Liver (tissue), 9 donors: ENCODE measurements around the gene MED14. TPM values are rescaled to one million over a fixed set of nuclear protein-coding genes. Genes with fewer than 3 reads are reported as not detected.
A peak's percentile ranks its signal among the peaks of the same experiment; 100 is the strongest.

Source experiments
- DNase-seq: peaks from one replicate; pipeline ENCODE4 v3.0.0-alpha.2; 2017; ENCODE audit warnings: low spot score
- H3K27ac ChIP-seq, 2 donors: one replicate each; pipeline ENCODE4 v1.7.0; 2013; ENCODE audit warnings: inconsistent platforms in 2 of 2, low read length in 2 of 2, control low read depth in 1 of 2, low read depth in 1 of 2, mild to moderate bottlenecking in 1 of 2
- H3K27me3 ChIP-seq, 4 donors: one replicate each; pipeline versions ENCODE4 v1.6.1 to v1.7.0; 2013; ENCODE audit warnings: low read length in 3 of 4, inconsistent platforms in 1 of 4, mild to moderate bottlenecking in 1 of 4, moderate library complexity in 1 of 4; ENCODE audit not compliant: control insufficient read depth in 4 of 4, insufficient read depth in 4 of 4
- H3K36me3 ChIP-seq, 4 donors: one replicate each; pipeline versions ENCODE4 v1.6.1 to v1.7.0; 2013; ENCODE audit warnings: low read length in 3 of 4, mild to moderate bottlenecking in 3 of 4, low read depth in 1 of 4, moderate library complexity in 1 of 4; ENCODE audit not compliant: control insufficient read depth in 4 of 4, insufficient read depth in 3 of 4
- H3K4me1 ChIP-seq, 4 donors: one replicate each; pipeline versions ENCODE4 v1.6.1 to v1.7.0; 2013; ENCODE audit warnings: low read length in 3 of 4, mild to moderate bottlenecking in 3 of 4, moderate library complexity in 1 of 4; ENCODE audit not compliant: control insufficient read depth in 4 of 4, insufficient read depth in 4 of 4
- H3K4me3 ChIP-seq, 3 donors: one replicate each; pipeline versions ENCODE4 v1.6.1 to v1.7.0; 2013; ENCODE audit warnings: low read length in 3 of 3, control low read depth in 1 of 3, low read depth in 1 of 3, mild to moderate bottlenecking in 1 of 3
- H3K9ac ChIP-seq, 2 donors: one replicate each; pipeline ENCODE4 v1.7.0; 2013; ENCODE audit warnings: low read length in 2 of 2, mild to moderate bottlenecking in 2 of 2, moderate library complexity in 2 of 2, control low read depth in 1 of 2, low read depth in 1 of 2
- H3K9me3 ChIP-seq, 4 donors: one replicate each; pipeline versions ENCODE4 v1.6.1 to v1.7.0; 2013; ENCODE audit warnings: low read length in 3 of 4; ENCODE audit not compliant: control insufficient read depth in 4 of 4
- FOXA2 ChIP-seq: IDR thresholded peaks from 2 replicates; pipeline ENCODE4 v1.6.1; 2016; ENCODE audit warnings: antibody characterized with exemption
- HNF4A ChIP-seq, 2 donors: conservative IDR thresholded peaks; 2 replicates each; pipeline ENCODE4 v1.6.1; 2016; ENCODE audit warnings: antibody characterized with exemption in 2 of 2, mild to moderate bottlenecking in 2 of 2
- HNF4G ChIP-seq: IDR thresholded peaks from 2 replicates; pipeline ENCODE4 v1.6.1; 2016; ENCODE audit warnings: antibody characterized with exemption
- JUND ChIP-seq, 2 donors: IDR thresholded peaks; 2 replicates each; pipeline ENCODE4 v1.6.1; 2016; ENCODE audit warnings: antibody characterized with exemption in 2 of 2
- NR2F2 ChIP-seq: IDR thresholded peaks from 2 replicates; pipeline ENCODE4 v1.6.1; 2016; ENCODE audit warnings: antibody characterized with exemption
- RAD21 ChIP-seq, 2 donors: IDR thresholded peaks; 2 replicates each; pipeline ENCODE4 v1.6.1; 2016; ENCODE audit warnings: antibody characterized with exemption in 2 of 2, mild to moderate bottlenecking in 2 of 2
- RXRA ChIP-seq, 2 donors: IDR thresholded peaks; 2 replicates each; pipeline ENCODE4 v1.6.1; 2017 to 2018; ENCODE audit warnings: antibody characterized with exemption in 2 of 2, mild to moderate bottlenecking in 1 of 2
- SP1 ChIP-seq: IDR thresholded peaks from 2 replicates; pipeline ENCODE4 v1.6.1; 2018; ENCODE audit warnings: antibody characterized with exemption, mild to moderate bottlenecking
- TAF1 ChIP-seq: conservative IDR thresholded peaks from 2 replicates; pipeline ENCODE4 v1.6.1; 2016; ENCODE audit warnings: antibody characterized with exemption, mild to moderate bottlenecking
- YY1 ChIP-seq: IDR thresholded peaks from 2 replicates; pipeline ENCODE4 v1.6.1; 2016; ENCODE audit warnings: antibody characterized with exemption, mild to moderate bottlenecking
- WGBS: extraction: QIAGEN DNeasy Blood & Tissue Kit; methylation state at CpG from one replicate; pipeline ENCODE4 v1.1.7; 2013; 5-methylcytosine and 5-hydroxymethylcytosine counted together
- polyA plus RNA-seq, 2 donors: library from polyadenylated mRNA; stranded (reverse) in 1 of 2; unstranded in 1 of 2; fragments of 200-250 nt in 1 of 2; fragments of >200 nt in 1 of 2; fragmentation: Nextera tagmentation in 1 of 2; extraction: Ambion mirVana in 1 of 2; gene quantifications; one replicate each; pipeline versions ENCODE4 v1.2.1 to v1.2.3, GENCODE V29; 2013 to 2015
- total RNA-seq, 2 donors: library from RNA; depleted of rRNA; stranded (reverse); fragments of >200 nt; gene quantifications; one replicate each; pipeline ENCODE4 v1.2.3, GENCODE V29; 2014
- TF ChIP-seq, protein P1 (sequence below): IDR thresholded peaks from 2 replicates; pipeline ENCODE4 v1.6.1; 2016; ENCODE audit warnings: antibody characterized with exemption
- TF ChIP-seq, protein P2 (sequence below): IDR thresholded peaks from 2 replicates; pipeline ENCODE4 v1.6.1; 2016; ENCODE audit warnings: antibody characterized with exemption
- TF ChIP-seq, protein P3 (sequence below): IDR thresholded peaks from 2 replicates; pipeline ENCODE4 v1.6.1; 2016; ENCODE audit warnings: antibody characterized with exemption
- TF ChIP-seq, protein P4 (sequence below): IDR thresholded peaks from 2 replicates; pipeline ENCODE4 v1.6.1; 2016; ENCODE audit warnings: antibody characterized with exemption, mild to moderate bottlenecking
- TF ChIP-seq, protein P5 (sequence below): fragments of 150-350 bp; IDR thresholded peaks from 2 replicates; pipeline ENCODE4 v1.5.1; 2017; ENCODE audit warnings: improper control_type of control experiment, low read depth, low read length; ENCODE audit not compliant: missing input control
- donor health status: healthy.
- donor health status: healthy.
- donor health status: healthy.
- donor health status: healthy.
- donor health status: healthy.

MED14 gene
- total and polyA plus RNA-seq, 4 donors: 5.5 to 20.1 (median 7.0) TPM

DNA sequence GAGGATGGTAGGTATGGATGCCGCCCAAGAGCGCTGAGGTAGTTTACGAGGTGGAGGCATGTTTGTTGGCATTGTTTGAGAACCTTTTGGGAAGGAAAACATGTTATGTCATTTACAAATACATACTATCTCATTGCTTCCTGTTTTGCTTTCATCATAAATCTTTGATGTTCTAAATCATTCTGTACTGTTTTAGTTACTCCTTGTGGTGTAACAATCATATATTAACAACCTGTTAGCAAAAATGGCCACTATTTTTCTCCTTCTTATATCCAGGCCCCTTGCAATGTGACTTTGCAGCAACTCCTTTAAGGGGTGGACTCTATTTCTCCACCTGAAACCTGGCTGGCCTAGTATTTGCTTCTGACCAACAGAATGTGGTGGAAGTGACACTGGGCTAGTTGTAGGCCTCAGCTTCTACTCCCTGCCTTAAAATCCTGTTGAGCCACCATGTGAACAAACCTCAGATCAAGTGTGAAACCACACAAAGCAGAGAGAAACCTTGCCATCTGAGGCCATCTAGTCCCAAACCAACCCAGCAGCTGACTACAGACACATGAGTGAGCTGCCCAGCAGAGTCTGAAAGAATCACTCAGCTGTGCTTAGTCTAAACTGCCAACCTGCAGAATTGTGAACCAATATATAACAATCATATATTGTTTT lies 72.1 kb downstream of the MED14 start:
- H3K4me1 ChIP-seq: peaks cover 0 to 8% (median 4%) of the 10 kb centered on the region in 4 donors
- H3K27ac ChIP-seq: peak overlapping the region in 1 of 2 donors; percentile 42
- no peaks in the 10 kb centered on the region for H3K9me3 ChIP-seq
- no peak overlapping the region for H3K4me3 ChIP-seq
- no peak overlapping the region for H3K9ac ChIP-seq
- peaks cover 2 to 31% (median 16%) of the 10 kb centered on the region in 4 donors for H3K36me3 ChIP-seq
- no peak for DNase-seq
- no peaks in the 10 kb centered on the region for H3K27me3 ChIP-seq
- TF ChIP-seq JUND (IDR thresholded peaks at IDR 0.05): no peak
- TF ChIP-seq SP1: no peak
- TF ChIP-seq, protein P1, sequence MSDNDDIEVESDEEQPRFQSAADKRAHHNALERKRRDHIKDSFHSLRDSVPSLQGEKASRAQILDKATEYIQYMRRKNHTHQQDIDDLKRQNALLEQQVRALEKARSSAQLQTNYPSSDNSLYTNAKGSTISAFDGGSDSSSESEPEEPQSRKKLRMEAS: no peak
- no peak for TF ChIP-seq RXRA (IDR thresholded peaks at IDR 0.05)
- 82% methylated on average over 3 of the region's 3 CpGs for WGBS

DNA sequence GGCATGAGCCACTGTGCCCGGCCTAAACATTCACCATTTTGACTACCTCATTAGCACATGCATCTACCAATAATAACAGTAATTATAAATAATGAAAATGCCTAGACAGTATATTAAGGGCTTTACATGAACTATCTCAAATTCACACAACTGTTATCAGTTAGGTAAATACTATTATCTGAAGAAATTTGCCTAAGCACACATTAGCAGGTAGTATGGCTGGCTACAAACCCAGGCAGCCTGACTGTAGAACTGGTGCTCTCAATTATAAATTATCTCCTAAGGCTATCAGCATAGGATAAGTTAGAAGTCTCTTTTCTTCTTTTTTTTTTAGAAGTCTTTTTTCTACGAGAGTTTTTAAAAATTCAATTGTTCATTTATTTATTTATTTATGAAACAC lies 73.9 kb downstream of the MED14 start:
- TF ChIP-seq HNF4A (conservative IDR thresholded peaks at IDR 0.05) (no peak), FOXA2 (no peak), SP1 (no peak), TAF1 (no peak), HNF4G (no peak), YY1 (no peak), NR2F2 (no peak)
- TF ChIP-seq, protein P2, sequence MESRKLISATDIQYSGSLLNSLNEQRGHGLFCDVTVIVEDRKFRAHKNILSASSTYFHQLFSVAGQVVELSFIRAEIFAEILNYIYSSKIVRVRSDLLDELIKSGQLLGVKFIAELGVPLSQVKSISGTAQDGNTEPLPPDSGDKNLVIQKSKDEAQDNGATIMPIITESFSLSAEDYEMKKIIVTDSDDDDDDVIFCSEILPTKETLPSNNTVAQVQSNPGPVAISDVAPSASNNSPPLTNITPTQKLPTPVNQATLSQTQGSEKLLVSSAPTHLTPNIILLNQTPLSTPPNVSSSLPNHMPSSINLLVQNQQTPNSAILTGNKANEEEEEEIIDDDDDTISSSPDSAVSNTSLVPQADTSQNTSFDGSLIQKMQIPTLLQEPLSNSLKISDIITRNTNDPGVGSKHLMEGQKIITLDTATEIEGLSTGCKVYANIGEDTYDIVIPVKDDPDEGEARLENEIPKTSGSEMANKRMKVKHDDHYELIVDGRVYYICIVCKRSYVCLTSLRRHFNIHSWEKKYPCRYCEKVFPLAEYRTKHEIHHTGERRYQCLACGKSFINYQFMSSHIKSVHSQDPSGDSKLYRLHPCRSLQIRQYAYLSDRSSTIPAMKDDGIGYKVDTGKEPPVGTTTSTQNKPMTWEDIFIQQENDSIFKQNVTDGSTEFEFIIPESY: no peak
- TF ChIP-seq, protein P3, sequence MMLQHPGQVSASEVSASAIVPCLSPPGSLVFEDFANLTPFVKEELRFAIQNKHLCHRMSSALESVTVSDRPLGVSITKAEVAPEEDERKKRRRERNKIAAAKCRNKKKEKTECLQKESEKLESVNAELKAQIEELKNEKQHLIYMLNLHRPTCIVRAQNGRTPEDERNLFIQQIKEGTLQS: no peak
- TF ChIP-seq, protein P1: no peak
- DNase-seq: no peak
- Histone ChIP-seq H3K36me3 (peaks cover 2 to 36% (median 17%) of the 10 kb centered on the region in 4 donors), H3K27ac (no peak overlapping the region), H3K9ac (no peak overlapping the region), H3K4me3 (no peak overlapping the region), H3K9me3 (no peaks in the 10 kb centered on the region), H3K4me1 (peaks cover 0 to 8% (median 4%) of the 10 kb centered on the region in 4 donors), H3K27me3 (no peaks in the 10 kb centered on the region)
- 92% methylated on average over 2 of the region's 2 CpGs for WGBS

DNA sequence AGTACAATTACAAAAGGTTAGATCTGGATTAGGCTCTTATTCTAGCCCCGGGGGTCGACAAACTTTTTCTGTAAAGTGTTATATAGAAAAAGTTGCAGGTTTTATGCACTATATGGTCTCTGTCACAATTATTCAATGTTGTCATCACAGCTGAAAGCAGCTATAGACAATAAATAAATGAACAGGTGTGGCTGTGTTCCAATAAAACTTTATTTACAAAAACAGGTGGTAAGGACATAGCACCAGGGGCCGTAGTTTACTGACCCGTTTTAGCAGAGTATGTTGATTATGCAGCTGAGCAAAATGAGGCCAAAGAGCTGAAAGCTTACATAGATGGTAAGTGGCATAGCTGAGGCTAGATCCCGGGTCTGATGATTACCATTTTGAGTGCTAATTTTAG lies 75.0 kb downstream of the MED14 start:
- TF ChIP-seq, protein P4, sequence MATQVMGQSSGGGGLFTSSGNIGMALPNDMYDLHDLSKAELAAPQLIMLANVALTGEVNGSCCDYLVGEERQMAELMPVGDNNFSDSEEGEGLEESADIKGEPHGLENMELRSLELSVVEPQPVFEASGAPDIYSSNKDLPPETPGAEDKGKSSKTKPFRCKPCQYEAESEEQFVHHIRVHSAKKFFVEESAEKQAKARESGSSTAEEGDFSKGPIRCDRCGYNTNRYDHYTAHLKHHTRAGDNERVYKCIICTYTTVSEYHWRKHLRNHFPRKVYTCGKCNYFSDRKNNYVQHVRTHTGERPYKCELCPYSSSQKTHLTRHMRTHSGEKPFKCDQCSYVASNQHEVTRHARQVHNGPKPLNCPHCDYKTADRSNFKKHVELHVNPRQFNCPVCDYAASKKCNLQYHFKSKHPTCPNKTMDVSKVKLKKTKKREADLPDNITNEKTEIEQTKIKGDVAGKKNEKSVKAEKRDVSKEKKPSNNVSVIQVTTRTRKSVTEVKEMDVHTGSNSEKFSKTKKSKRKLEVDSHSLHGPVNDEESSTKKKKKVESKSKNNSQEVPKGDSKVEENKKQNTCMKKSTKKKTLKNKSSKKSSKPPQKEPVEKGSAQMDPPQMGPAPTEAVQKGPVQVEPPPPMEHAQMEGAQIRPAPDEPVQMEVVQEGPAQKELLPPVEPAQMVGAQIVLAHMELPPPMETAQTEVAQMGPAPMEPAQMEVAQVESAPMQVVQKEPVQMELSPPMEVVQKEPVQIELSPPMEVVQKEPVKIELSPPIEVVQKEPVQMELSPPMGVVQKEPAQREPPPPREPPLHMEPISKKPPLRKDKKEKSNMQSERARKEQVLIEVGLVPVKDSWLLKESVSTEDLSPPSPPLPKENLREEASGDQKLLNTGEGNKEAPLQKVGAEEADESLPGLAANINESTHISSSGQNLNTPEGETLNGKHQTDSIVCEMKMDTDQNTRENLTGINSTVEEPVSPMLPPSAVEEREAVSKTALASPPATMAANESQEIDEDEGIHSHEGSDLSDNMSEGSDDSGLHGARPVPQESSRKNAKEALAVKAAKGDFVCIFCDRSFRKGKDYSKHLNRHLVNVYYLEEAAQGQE: no peak
- TF ChIP-seq HNF4G (no peak), HNF4A (conservative IDR thresholded peaks at IDR 0.05) (no peak), RAD21 (IDR thresholded peaks at IDR 0.05) (no peak), SP1 (no peak)
- TF ChIP-seq, protein P1: no peak
- TF ChIP-seq, protein P5, sequence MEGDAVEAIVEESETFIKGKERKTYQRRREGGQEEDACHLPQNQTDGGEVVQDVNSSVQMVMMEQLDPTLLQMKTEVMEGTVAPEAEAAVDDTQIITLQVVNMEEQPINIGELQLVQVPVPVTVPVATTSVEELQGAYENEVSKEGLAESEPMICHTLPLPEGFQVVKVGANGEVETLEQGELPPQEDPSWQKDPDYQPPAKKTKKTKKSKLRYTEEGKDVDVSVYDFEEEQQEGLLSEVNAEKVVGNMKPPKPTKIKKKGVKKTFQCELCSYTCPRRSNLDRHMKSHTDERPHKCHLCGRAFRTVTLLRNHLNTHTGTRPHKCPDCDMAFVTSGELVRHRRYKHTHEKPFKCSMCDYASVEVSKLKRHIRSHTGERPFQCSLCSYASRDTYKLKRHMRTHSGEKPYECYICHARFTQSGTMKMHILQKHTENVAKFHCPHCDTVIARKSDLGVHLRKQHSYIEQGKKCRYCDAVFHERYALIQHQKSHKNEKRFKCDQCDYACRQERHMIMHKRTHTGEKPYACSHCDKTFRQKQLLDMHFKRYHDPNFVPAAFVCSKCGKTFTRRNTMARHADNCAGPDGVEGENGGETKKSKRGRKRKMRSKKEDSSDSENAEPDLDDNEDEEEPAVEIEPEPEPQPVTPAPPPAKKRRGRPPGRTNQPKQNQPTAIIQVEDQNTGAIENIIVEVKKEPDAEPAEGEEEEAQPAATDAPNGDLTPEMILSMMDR: no peak
- TF ChIP-seq, protein P2: no peak
- H3K27ac ChIP-seq: no peak overlapping the region
- H3K36me3 ChIP-seq: peaks cover 0 to 30% (median 14%) of the 10 kb centered on the region in 4 donors
- 87% methylated on average over 5 of the region's 5 CpGs for WGBS
- no peak overlapping the region for H3K4me3 ChIP-seq
- DNase-seq: no peak
- no peaks in the 10 kb centered on the region for H3K9me3 ChIP-seq
- peaks cover 0 to 8% (median 4%) of the 10 kb centered on the region in 4 donors for H3K4me1 ChIP-seq
- no peak overlapping the region for H3K9ac ChIP-seq
- H3K27me3 ChIP-seq: no peaks in the 10 kb centered on the region
